PC-3 (cell line): ENCODE measurements around the gene ADAMTS1. TPM values are rescaled to one million over a fixed set of nuclear protein-coding genes. Genes with fewer than 3 reads are reported as not detected.
A peak's percentile ranks its signal among the peaks of the same experiment; 100 is the strongest.

Experiments used
- ATAC-seq: fragments of 200-7000 bp; cut with Tn5 transposase; 2 replicates; pipeline ENCODE4 v1.9.1; 2020; ENCODE audit warnings: mild to moderate bottlenecking, moderate library complexity
- BruUV-seq: library from RNA; stranded (reverse); fragments of 400-500 nt; replicated peaks from 2 replicates; lab custom pipeline; 2021; lab: Mats Ljungman, UMichigan
- CTCF ChIA-PET: fragments of 300-600 bp; sonication (Branson Sonifier 250); formaldehyde crosslinking; loops from one replicate; lab custom pipeline; 2022; ENCODE audit warnings: antibody characterized with exemption; lab: Charles Lee
- POLR2A ChIA-PET: fragments of 300-600 bp; sonication (Branson Sonifier 250); formaldehyde crosslinking; loops from one replicate; lab custom pipeline; 2022; ENCODE audit warnings: antibody characterized with exemption; ENCODE audit not compliant: unreplicated experiment; lab: Charles Lee
- DNase-seq: peaks from one replicate; pipeline ENCODE4 v3.0.0-alpha.2; 2015
- H2AFZ ChIP-seq: fragments of 300-600 bp; sonication (generic); 2 replicates; pipeline ENCODE4 v1.6.0; 2016; ENCODE audit warnings: antibody characterized with exemption, low read length
- H3F3A ChIP-seq: fragments of 300-600 bp; sonication (generic); one replicate; pipeline ENCODE4 v1.6.0; 2017; ENCODE audit warnings: antibody characterized with exemption, low read length, control low read depth, mild to moderate bottlenecking; ENCODE audit not compliant: unreplicated experiment
- H3K27ac ChIP-seq: fragments of 300-600 bp; sonication (generic); 2 replicates; pipeline ENCODE4 v1.5.1; 2016; ENCODE audit warnings: mild to moderate bottlenecking, low read length
- H3K27me3 ChIP-seq: fragments of 300-600 bp; sonication (generic); 2 replicates; pipeline ENCODE4 v1.6.1; 2016; ENCODE audit warnings: low read length, mixed read lengths
- H3K36me3 ChIP-seq: fragments of 300-600 bp; sonication (generic); 2 replicates; pipeline ENCODE4 v1.6.1; 2016; ENCODE audit warnings: low read depth, mixed run types, low read length, mixed read lengths
- H3K4me1 ChIP-seq: fragments of 300-600 bp; sonication (generic); 2 replicates; pipeline ENCODE4 v1.5.1; 2016; ENCODE audit warnings: low read length; ENCODE audit not compliant: insufficient read depth
- H3K4me2 ChIP-seq: fragments of 300-600 bp; sonication (generic); 2 replicates; pipeline ENCODE4 v1.6.0; 2016; ENCODE audit warnings: low read length
- H3K4me3 ChIP-seq: fragments of 300-600 bp; sonication (generic); 2 replicates; pipeline ENCODE4 v1.5.1; 2016; ENCODE audit warnings: mild to moderate bottlenecking, low read length, mixed read lengths
- H3K79me2 ChIP-seq: fragments of 300-600 bp; sonication (generic); 2 replicates; pipeline ENCODE4 v1.6.1; 2017; ENCODE audit warnings: low read length, mixed read lengths
- H3K9ac ChIP-seq: fragments of 300-600 bp; sonication (generic); 2 replicates; pipeline ENCODE4 v1.6.0; 2016; ENCODE audit warnings: mild to moderate bottlenecking, low read length
- H3K9me2 ChIP-seq: fragments of 300-600 bp; sonication (generic); replicated peaks from 2 replicates; pipeline ENCODE4 v1.6.1; 2016; ENCODE audit warnings: mixed run types, low read length, mixed read lengths
- H3K9me3 ChIP-seq: fragments of 300-600 bp; sonication (generic); 2 replicates; pipeline ENCODE4 v1.6.1; 2016; ENCODE audit warnings: low read length, mixed read lengths
- H4K20me1 ChIP-seq: fragments of 300-600 bp; sonication (generic); 2 replicates; pipeline ENCODE4 v1.6.1; 2016; ENCODE audit warnings: low read length, mixed read lengths
- CTCF ChIP-seq: fragments of 300-600 bp; sonication (generic); conservative IDR thresholded peaks from 2 replicates; pipeline ENCODE4 v1.5.1; 2017; ENCODE audit warnings: antibody characterized with exemption, low read depth, mild to moderate bottlenecking, low read length
- EZH2 ChIP-seq: fragments of 300-600 bp; sonication (generic); IDR thresholded peaks from one replicate; pipeline ENCODE4 v1.6.1; 2017; ENCODE audit warnings: antibody characterized with exemption, mild to moderate bottlenecking, low read length; ENCODE audit not compliant: unreplicated experiment
- EZH2phosphoT487 ChIP-seq: fragments of 300-600 bp; sonication (generic); IDR thresholded peaks from 2 replicates; pipeline ENCODE4 v1.6.1; 2018; ENCODE audit warnings: mild to moderate bottlenecking, antibody characterized with exemption, low read length, borderline replicate concordance
- intact Hi-C: fragments of 100-400 bp; cut with micrococcal nuclease; formaldehyde crosslinking; loops from 2 replicates; pipeline ENCODE4 v1.9.0; 2023
- total RNA-seq: library from RNA; depleted of rRNA; stranded (reverse); fragments of >200 nt; gene quantifications from 2 replicates; pipeline ENCODE4 v1.2.3, GENCODE V29; 2014

The ADAMTS1 gene
- total RNA-seq, 1 experiment from 2014 or later, result 12.9 TPM

- H3K4me2 ChIP-seq, result 0 out of 2 replicates have a peak overlapping the region, but pooled peaks have one; percentile 2
- H3K27ac ChIP-seq, result peak overlapping the region; percentile 18
- no peak overlapping the region for H3K9ac ChIP-seq
- H3K4me1 ChIP-seq, result peaks cover 15% of the 10 kb centered on the region; the same call in 1 of the 2 replicates
- H3K4me3 ChIP-seq, result no peak overlapping the region
- intact Hi-C loops, result loop anchor here (2.0 kb wide), 1 partner anchor 66 kb away; no protein-coding TSS in a partner anchor
- H2AFZ ChIP-seq, result no peak overlapping the region
- H3K27me3 ChIP-seq, result no peaks in the 10 kb centered on the region
- H3F3A ChIP-seq, result no peaks in the 10 kb centered on the region
- BruUV-seq, result no TSS peak
- no peaks in the 10 kb centered on the region for H3K79me2 ChIP-seq
- TF ChIP-seq EZH2 (no peak), EZH2phosphoT487 (no peak), CTCF (no peak)
- POLR2A ChIA-PET, result interaction anchor here (0.7 kb wide), 2 partner anchors 153 to 1366 kb away, joined by 3 read pairs; no protein-coding TSS in a partner anchor
- CTCF ChIA-PET, result interaction anchor here (0.6 kb wide), 1 partner anchor 19 kb away, joined by 3 read pairs; no protein-coding TSS in a partner anchor
- ATAC-seq, result peak; percentile 67
- peaks cover 29% of the 10 kb centered on the region for H3K36me3 ChIP-seq
- H3K9me2 ChIP-seq, result no peaks in the 10 kb centered on the region
- no peaks in the 10 kb centered on the region for H3K9me3 ChIP-seq
- no peaks in the 10 kb centered on the region for H4K20me1 ChIP-seq
- DNase-seq, result peak; percentile 71
Measured at GRCh38 chr21:26835027-26835713, 10.0 kb downstream of the ADAMTS1 start.

DNA sequence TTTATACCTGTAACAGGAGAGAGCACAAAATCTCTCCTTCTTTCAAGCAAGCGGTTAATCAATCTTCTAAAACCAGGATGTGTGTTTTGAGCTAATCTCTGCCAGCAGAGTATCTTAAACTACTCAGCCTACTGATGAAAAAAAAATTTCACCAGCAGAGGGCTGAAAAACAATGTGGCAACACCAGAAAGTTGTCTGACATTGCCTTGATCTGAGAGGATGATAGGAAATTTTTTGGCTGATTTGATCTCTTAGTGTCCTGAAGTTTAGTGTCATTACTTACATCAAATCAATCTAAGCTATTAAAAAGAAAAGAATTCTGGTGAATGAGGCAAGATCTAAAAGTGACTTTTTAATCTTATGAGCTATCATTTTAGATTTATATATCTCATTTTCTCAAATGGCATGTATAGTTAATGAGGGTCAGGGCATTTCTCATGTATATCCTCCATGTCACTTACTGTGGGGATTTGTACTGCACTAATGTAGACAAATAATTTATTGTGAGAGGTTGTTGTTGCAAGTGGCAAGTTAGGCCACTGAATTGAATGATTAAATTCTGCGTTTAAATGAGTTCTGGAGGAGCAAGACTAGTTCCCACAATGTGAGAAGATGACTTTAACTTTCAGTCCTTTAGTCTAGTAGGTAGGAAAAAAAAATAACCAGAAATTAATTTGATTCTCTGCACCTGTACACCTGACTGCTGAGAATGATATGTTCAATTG, 10.9 kb downstream of the ADAMTS1 start:
- Histone ChIP-seq H3K27ac (no peak overlapping the region), H3K9me2 (no peaks in the 10 kb centered on the region), H2AFZ (no peak overlapping the region), H3K4me3 (no peak overlapping the region), H3K9ac (no peak overlapping the region), H3K27me3 (no peaks in the 10 kb centered on the region), H3F3A (no peaks in the 10 kb centered on the region), H4K20me1 (no peaks in the 10 kb centered on the region), H3K4me2 (no peak overlapping the region), H3K4me1 (peaks cover 15% of the 10 kb centered on the region; the same call in 1 of the 2 replicates), H3K36me3 (peaks cover 22% of the 10 kb centered on the region), H3K9me3 (no peaks in the 10 kb centered on the region), H3K79me2 (no peaks in the 10 kb centered on the region)
- peak; percentile 37 for ATAC-seq
- ChIA-PET POLR2A (no interaction called here), CTCF (interaction anchor here (1.1 kb wide), 1 partner anchor 18 kb away, joined by 5 read pairs; no protein-coding TSS in a partner anchor)
- no peak for TF ChIP-seq EZH2phosphoT487
- peak; percentile 48; the same call in 1 of the 2 replicates for TF ChIP-seq CTCF
- no peak for TF ChIP-seq EZH2
- BruUV-seq, result no TSS peak
- intact Hi-C loops, result loop anchor here (2.0 kb wide), 1 partner anchor 66 kb away; no protein-coding TSS in a partner anchor
- peak; percentile 38 for DNase-seq
